HepG2 (cell line): ENCODE results near the gene LASP1. TPM values are rescaled to one million over a fixed set of nuclear protein-coding genes. Genes with fewer than 3 reads are reported as not detected.

Experiments
- KMT2A ChIP-seq: sonication (generic); formaldehyde crosslinking; IDR thresholded peaks from 2 replicates; pipeline ENCODE4 v1.4.0; 2020; ENCODE audit warnings: missing genetic modification reagents
- NFIC ChIP-seq: IDR thresholded peaks from 2 replicates; pipeline ENCODE4 v1.6.1; 2012; ENCODE audit warnings: mild to moderate bottlenecking, low read length, inconsistent platforms
- TBX2 ChIP-seq: sonication (generic); formaldehyde crosslinking; IDR thresholded peaks from 2 replicates; pipeline ENCODE4 v1.5.0; 2020; ENCODE audit warnings: missing genetic modification reagents, mild to moderate bottlenecking, borderline replicate concordance
- ZNF318 ChIP-seq: sonication (generic); formaldehyde crosslinking; IDR thresholded peaks from 2 replicates; pipeline ENCODE4 v1.4.0; 2020; ENCODE audit warnings: mild to moderate bottlenecking, missing genetic modification reagents
- ZNF484 ChIP-seq: sonication (generic); formaldehyde crosslinking; IDR thresholded peaks from 2 replicates; pipeline ENCODE4 v1.5.1; 2020; ENCODE audit warnings: mild to moderate bottlenecking, low read depth, missing genetic modification reagents, borderline replicate concordance
- polyA plus RNA-seq, 8 experiments: library from polyadenylated mRNA; depleted of rRNA in 3 of 8; stranded (reverse) in 7 of 8; unstranded in 1 of 8; fragments of >200 nt; fragmentation: Illumina TruSeq in 4 of 8; extraction: Trizol in 4 of 8; gene quantifications; 2 replicates each; pipeline versions ENCODE4 v1.2.1 to v1.2.3, GENCODE V29; 2011 to 2016; ENCODE audit warnings: low read depth in 4 of 8, missing spikeins in 1 of 8, mixed read lengths in 1 of 8; ENCODE audit not compliant: insufficient read depth in 1 of 8
- total RNA-seq, 5 experiments: library from RNA; depleted of rRNA; stranded (reverse); fragments of >200 nt; fragmentation: Illumina TruSeq; extraction: Trizol; gene quantifications; 2 replicates each; pipeline ENCODE4 v1.2.3, GENCODE V29; 2016; ENCODE audit warnings: low read depth in 1 of 5
- TF ChIP-seq, protein P1 (sequence below): sonication (generic); formaldehyde crosslinking; IDR thresholded peaks from 2 replicates; pipeline ENCODE4 v1.4.0; 2020; ENCODE audit warnings: missing genetic modification reagents
- TF ChIP-seq, protein P2 (sequence below): sonication (generic); formaldehyde crosslinking; IDR thresholded peaks from 2 replicates; pipeline ENCODE4 v1.5.0; 2020; ENCODE audit warnings: mild to moderate bottlenecking, missing genetic modification reagents, borderline replicate concordance

Gene LASP1
- total and polyA plus RNA-seq, 2 of the 13 experiments (the other 11 are each of a cell fraction or from before 2014, with no cell fraction given), result 70.1 to 97.0 TPM

DNA sequence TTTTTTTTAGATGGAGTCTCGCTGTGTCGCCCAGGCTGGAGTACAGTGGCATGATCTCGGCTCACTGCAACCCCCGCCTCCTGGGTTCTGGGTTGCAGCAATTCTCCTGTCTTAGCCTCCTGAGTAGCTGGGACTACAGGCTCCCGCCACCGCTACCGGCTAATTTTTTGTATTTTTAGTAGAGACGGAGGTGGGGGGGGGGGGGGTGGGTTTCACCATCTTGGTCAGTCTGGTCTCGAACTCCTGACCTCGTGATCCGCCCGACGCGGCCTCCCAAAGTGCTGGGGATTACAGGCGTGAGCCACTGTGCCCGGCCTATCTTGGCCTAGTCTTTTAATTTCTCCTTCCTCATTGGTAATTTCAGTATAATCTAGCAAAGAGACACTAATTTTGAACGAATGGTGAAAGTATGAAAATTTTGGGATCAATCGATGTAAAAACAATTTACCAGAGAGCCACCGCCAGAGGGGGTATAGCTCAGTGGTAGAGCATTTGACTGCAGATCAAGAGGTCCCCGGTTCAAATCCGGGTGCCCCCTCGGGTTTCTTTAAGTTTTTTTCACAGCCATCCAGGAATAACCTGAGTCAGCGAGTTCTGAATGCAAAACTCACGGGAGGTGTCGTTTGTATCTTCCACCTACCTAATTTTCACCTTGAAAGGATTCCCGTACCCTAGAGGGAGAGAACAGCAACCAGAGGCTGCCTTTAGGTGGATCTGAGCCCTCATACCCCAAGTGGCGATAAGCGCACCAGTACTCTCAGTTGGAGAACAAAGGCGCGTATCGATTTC, 2.5 kb upstream of the LASP1 start (continued):
- TF ChIP-seq, protein P1, sequence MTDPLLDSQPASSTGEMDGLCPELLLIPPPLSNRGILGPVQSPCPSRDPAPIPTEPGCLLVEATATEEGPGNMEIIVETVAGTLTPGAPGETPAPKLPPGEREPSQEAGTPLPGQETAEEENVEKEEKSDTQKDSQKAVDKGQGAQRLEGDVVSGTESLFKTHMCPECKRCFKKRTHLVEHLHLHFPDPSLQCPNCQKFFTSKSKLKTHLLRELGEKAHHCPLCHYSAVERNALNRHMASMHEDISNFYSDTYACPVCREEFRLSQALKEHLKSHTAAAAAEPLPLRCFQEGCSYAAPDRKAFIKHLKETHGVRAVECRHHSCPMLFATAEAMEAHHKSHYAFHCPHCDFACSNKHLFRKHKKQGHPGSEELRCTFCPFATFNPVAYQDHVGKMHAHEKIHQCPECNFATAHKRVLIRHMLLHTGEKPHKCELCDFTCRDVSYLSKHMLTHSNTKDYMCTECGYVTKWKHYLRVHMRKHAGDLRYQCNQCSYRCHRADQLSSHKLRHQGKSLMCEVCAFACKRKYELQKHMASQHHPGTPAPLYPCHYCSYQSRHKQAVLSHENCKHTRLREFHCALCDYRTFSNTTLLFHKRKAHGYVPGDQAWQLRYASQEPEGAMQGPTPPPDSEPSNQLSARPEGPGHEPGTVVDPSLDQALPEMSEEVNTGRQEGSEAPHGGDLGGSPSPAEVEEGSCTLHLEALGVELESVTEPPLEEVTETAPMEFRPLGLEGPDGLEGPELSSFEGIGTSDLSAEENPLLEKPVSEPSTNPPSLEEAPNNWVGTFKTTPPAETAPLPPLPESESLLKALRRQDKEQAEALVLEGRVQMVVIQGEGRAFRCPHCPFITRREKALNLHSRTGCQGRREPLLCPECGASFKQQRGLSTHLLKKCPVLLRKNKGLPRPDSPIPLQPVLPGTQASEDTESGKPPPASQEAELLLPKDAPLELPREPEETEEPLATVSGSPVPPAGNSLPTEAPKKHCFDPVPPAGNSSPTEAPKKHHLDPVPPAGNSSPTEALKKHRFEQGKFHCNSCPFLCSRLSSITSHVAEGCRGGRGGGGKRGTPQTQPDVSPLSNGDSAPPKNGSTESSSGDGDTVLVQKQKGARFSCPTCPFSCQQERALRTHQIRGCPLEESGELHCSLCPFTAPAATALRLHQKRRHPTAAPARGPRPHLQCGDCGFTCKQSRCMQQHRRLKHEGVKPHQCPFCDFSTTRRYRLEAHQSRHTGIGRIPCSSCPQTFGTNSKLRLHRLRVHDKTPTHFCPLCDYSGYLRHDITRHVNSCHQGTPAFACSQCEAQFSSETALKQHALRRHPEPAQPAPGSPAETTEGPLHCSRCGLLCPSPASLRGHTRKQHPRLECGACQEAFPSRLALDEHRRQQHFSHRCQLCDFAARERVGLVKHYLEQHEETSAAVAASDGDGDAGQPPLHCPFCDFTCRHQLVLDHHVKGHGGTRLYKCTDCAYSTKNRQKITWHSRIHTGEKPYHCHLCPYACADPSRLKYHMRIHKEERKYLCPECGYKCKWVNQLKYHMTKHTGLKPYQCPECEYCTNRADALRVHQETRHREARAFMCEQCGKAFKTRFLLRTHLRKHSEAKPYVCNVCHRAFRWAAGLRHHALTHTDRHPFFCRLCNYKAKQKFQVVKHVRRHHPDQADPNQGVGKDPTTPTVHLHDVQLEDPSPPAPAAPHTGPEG, result 0 out of 2 replicates have a peak, but pooled peaks have one; percentile 46
- TF ChIP-seq NFIC (no peak), ZNF318 (CRISPR knock-in tag) (no peak), ZNF484 (CRISPR knock-in tag) (no peak), KMT2A (0 out of 2 replicates have a peak, but pooled peaks have one; percentile 10), TBX2 (CRISPR knock-in tag) (peak; percentile 40; the same call in 1 of the 2 replicates)
- TF ChIP-seq, protein P2, sequence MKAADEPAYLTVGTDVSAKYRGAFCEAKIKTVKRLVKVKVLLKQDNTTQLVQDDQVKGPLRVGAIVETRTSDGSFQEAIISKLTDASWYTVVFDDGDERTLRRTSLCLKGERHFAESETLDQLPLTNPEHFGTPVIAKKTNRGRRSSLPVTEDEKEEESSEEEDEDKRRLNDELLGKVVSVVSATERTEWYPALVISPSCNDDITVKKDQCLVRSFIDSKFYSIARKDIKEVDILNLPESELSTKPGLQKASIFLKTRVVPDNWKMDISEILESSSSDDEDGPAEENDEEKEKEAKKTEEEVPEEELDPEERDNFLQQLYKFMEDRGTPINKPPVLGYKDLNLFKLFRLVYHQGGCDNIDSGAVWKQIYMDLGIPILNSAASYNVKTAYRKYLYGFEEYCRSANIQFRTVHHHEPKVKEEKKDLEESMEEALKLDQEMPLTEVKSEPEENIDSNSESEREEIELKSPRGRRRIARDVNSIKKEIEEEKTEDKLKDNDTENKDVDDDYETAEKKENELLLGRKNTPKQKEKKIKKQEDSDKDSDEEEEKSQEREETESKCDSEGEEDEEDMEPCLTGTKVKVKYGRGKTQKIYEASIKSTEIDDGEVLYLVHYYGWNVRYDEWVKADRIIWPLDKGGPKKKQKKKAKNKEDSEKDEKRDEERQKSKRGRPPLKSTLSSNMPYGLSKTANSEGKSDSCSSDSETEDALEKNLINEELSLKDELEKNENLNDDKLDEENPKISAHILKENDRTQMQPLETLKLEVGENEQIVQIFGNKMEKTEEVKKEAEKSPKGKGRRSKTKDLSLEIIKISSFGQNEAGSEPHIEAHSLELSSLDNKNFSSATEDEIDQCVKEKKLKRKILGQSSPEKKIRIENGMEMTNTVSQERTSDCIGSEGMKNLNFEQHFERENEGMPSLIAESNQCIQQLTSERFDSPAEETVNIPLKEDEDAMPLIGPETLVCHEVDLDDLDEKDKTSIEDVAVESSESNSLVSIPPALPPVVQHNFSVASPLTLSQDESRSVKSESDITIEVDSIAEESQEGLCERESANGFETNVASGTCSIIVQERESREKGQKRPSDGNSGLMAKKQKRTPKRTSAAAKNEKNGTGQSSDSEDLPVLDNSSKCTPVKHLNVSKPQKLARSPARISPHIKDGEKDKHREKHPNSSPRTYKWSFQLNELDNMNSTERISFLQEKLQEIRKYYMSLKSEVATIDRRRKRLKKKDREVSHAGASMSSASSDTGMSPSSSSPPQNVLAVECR (CRISPR knock-in tag), result 0 out of 2 replicates have a peak, but pooled peaks have one; percentile 30
